HCT116 (cell line): ENCODE results near the gene FITM2. TPM values are rescaled to one million over a fixed set of nuclear protein-coding genes. Genes with fewer than 3 reads are reported as not detected.

Source experiments
- ATAC-seq: fragments of 200-7000 bp; cut with Tn5 transposase; 2 replicates; pipeline ENCODE4 v1.9.1; 2020; ENCODE audit warnings: mild to moderate bottlenecking, moderate library complexity
- BruUV-seq: library from RNA; stranded (reverse); fragments of 400-500 nt; replicated peaks from 2 replicates; lab custom pipeline; 2021; lab: Mats Ljungman, UMichigan
- CTCF ChIA-PET: fragments of 300-600 bp; sonication (Branson Sonifier 250); formaldehyde crosslinking; loops from one replicate; lab custom pipeline; 2021; ENCODE audit warnings: antibody characterized with exemption; lab: Charles Lee
- POLR2A ChIA-PET: fragments of 300-600, 350-600 bp; sonication (Branson Sonifier 250); formaldehyde crosslinking; loops from one replicate; lab custom pipeline; 2021; ENCODE audit warnings: antibody characterized with exemption; lab: Charles Lee
- RAD21 ChIA-PET, 2 experiments: fragments of 300-600 bp; sonication (Branson Sonifier 250); formaldehyde crosslinking; loops; one replicate each; lab custom pipeline; 2023; ENCODE audit warnings: low total read pairs in 2 of 2; ENCODE audit not compliant: uncharacterized antibody in 2 of 2, unreplicated experiment in 2 of 2, low non-redundant PET in 1 of 2; lab: Charles Lee
- DNase-seq: peaks from one replicate; pipeline ENCODE4 v3.0.0-alpha.2; 2010; ENCODE audit warnings: low read depth, low spot score
- H2AFZ ChIP-seq: fragments of 200-600 bp; shearing (Covaris generic), sonication (generic); 2 replicates; pipeline ENCODE4 v1.6.1; 2017; ENCODE audit warnings: low read depth, mixed run types, mixed read lengths, antibody characterized with exemption, low read length; ENCODE audit not compliant: poor library complexity, severe bottlenecking
- H3K27ac ChIP-seq: 2 replicates; pipeline ENCODE4 v1.5.1; 2012; ENCODE audit warnings: low read depth, low read length
- H3K27me3 ChIP-seq: fragments of 200-600 bp; sonication (generic); 2 replicates; pipeline ENCODE4 v1.6.1; 2016; ENCODE audit warnings: mixed run types, low read length, mixed read lengths; ENCODE audit not compliant: insufficient read depth
- H3K36me3 ChIP-seq, 2 experiments: fragments of 200-500 bp in 1 of 2; fragments of 200-600 bp in 1 of 2; sonication (Bioruptor generic) in 1 of 2; sonication (generic) in 1 of 2; 2 replicates each; pipeline versions ENCODE4 v1.5.1 to v1.6.1; 2014 to 2016; ENCODE audit warnings: low read length in 2 of 2, inconsistent platforms in 1 of 2, mixed read lengths in 1 of 2, mixed run types in 1 of 2; ENCODE audit not compliant: insufficient read depth in 2 of 2, control insufficient read depth in 1 of 2
- H3K4me1 ChIP-seq, 2 experiments: fragments of 200-600 bp in 1 of 2; sonication (generic) in 1 of 2; 2 replicates each; pipeline versions ENCODE4 v1.5.1 to v1.6.1; 2012 to 2017; ENCODE audit warnings: low read length in 2 of 2, inconsistent platforms in 1 of 2, mild to moderate bottlenecking in 1 of 2, mixed read lengths in 1 of 2, mixed run types in 1 of 2, moderate library complexity in 1 of 2; ENCODE audit not compliant: insufficient read depth in 2 of 2, control insufficient read depth in 1 of 2
- H3K4me2 ChIP-seq: fragments of 200-600 bp; sonication (generic); 2 replicates; pipeline ENCODE4 v1.6.1; 2017; ENCODE audit warnings: mixed run types, low read length, mixed read lengths
- H3K4me3 ChIP-seq, 2 experiments: fragments of 200-600 bp in 1 of 2; sonication (generic) in 1 of 2; replicated peaks in 1 of 2; 2 replicates each; pipeline ENCODE4 v1.5.1; 2011 to 2016; ENCODE audit warnings: low read length in 2 of 2, control low read depth in 1 of 2, low read depth in 1 of 2, mild to moderate bottlenecking in 1 of 2, mixed read lengths in 1 of 2, mixed run types in 1 of 2
- H3K79me2 ChIP-seq: fragments of 200-600 bp; sonication (generic); 2 replicates; pipeline ENCODE4 v1.6.1; 2017; ENCODE audit warnings: mild to moderate bottlenecking, mixed run types, low read length, moderate library complexity, mixed read lengths; ENCODE audit not compliant: insufficient read depth
- H3K9ac ChIP-seq: fragments of 200-600 bp; sonication (generic); 2 replicates; pipeline ENCODE4 v1.6.1; 2016; ENCODE audit warnings: low read length, mixed read lengths
- H3K9me2 ChIP-seq: fragments of 200-600 bp; sonication (generic), shearing (Covaris generic); 2 replicates; pipeline ENCODE4 v1.6.1; 2017; ENCODE audit warnings: mixed run types, mild to moderate bottlenecking, moderate library complexity; ENCODE audit not compliant: insufficient read depth
- H3K9me3 ChIP-seq, 2 experiments: fragments of 200-500 bp in 1 of 2; fragments of 200-600 bp in 1 of 2; sonication (Bioruptor generic) in 1 of 2; sonication (generic) in 1 of 2; 2 replicates each; pipeline ENCODE4 v1.6.1; 2014 to 2017; ENCODE audit warnings: low read length in 2 of 2, mixed read lengths in 2 of 2, inconsistent platforms in 1 of 2, low read depth in 1 of 2, mild to moderate bottlenecking in 1 of 2, mixed run types in 1 of 2, moderate library complexity in 1 of 2; ENCODE audit not compliant: control insufficient read depth in 1 of 2, insufficient read depth in 1 of 2
- H4K20me1 ChIP-seq: fragments of 200-600 bp; sonication (generic), shearing (Covaris generic); 2 replicates; pipeline ENCODE4 v1.6.1; 2017; ENCODE audit warnings: mixed run types, mild to moderate bottlenecking, moderate library complexity; ENCODE audit not compliant: insufficient read depth
- ATF3 ChIP-seq: IDR thresholded peaks from 2 replicates; pipeline ENCODE4 v1.6.1; 2012
- CBX3 ChIP-seq: IDR thresholded peaks from 2 replicates; pipeline ENCODE4 v1.6.1; 2012; ENCODE audit warnings: low read depth
- CEBPB ChIP-seq: IDR thresholded peaks from 2 replicates; pipeline ENCODE4 v1.6.1; 2012; ENCODE audit warnings: low read depth
- EZH2 ChIP-seq: fragments of 200-600 bp; sonication (generic); IDR thresholded peaks from 2 replicates; pipeline ENCODE4 v1.6.1; 2017; ENCODE audit warnings: antibody characterized with exemption, mixed run types
- EZH2phosphoT487 ChIP-seq: fragments of 200-600 bp; IDR thresholded peaks from 2 replicates; pipeline ENCODE4 v1.6.1; 2018; ENCODE audit warnings: antibody characterized with exemption, borderline replicate concordance
- POLR2A ChIP-seq: IDR thresholded peaks from 2 replicates; pipeline ENCODE4 v1.7.0; 2011; ENCODE audit warnings: borderline replicate concordance; ENCODE audit not compliant: insufficient read depth, insufficient read length; ENCODE audit errors: extremely low read depth
- POLR2AphosphoS5 ChIP-seq: IDR thresholded peaks from 2 replicates; pipeline ENCODE4 v1.6.1; 2011; ENCODE audit warnings: mild to moderate bottlenecking, low read depth, low read length, moderate library complexity
- REST ChIP-seq: IDR thresholded peaks from 2 replicates; pipeline ENCODE4 v1.6.1; 2012; ENCODE audit warnings: low read depth
- SIN3A ChIP-seq: IDR thresholded peaks from 2 replicates; pipeline ENCODE4 v1.6.1; 2012; ENCODE audit warnings: low read depth
- SP1 ChIP-seq: IDR thresholded peaks from 2 replicates; pipeline ENCODE4 v1.6.1; 2012; ENCODE audit warnings: low read depth
- SRF ChIP-seq: IDR thresholded peaks from 2 replicates; pipeline ENCODE4 v1.6.1; 2012; ENCODE audit warnings: low read depth
- TCF7L2 ChIP-seq: IDR thresholded peaks from 2 replicates; pipeline ENCODE4 v1.7.0; 2011; ENCODE audit warnings: borderline replicate concordance, inconsistent platforms; ENCODE audit not compliant: insufficient read depth, insufficient read length; ENCODE audit errors: extremely low read depth
- YY1 ChIP-seq: IDR thresholded peaks from 2 replicates; pipeline ENCODE4 v1.6.1; 2011; ENCODE audit warnings: low read length, low read depth, moderate library complexity, mild to moderate bottlenecking; ENCODE audit not compliant: insufficient replicate concordance; ENCODE audit errors: extremely low read depth
- intact Hi-C: fragments of 100-400 bp; cut with micrococcal nuclease; formaldehyde crosslinking; loops from 2 replicates; pipeline ENCODE4 v1.10.0; 2022
- total RNA-seq: library from RNA; stranded (reverse); gene quantifications from one replicate; pipeline ENCODE4 v1.2.1, GENCODE V29; 2021; ENCODE audit not compliant: unreplicated experiment

FITM2 gene
- total RNA-seq, 1 experiment from 2014 or later: 5.2 TPM

- H3K27ac ChIP-seq: no peak overlapping the region
- ChIA-PET RAD21 (interaction anchor here in 1 of 2 experiments (0.9 kb wide), 1 partner anchor 98 kb away, joined by 3 read pairs; no protein-coding TSS in a partner anchor), POLR2A (no interaction called here), CTCF (interaction anchor here (0.8 kb wide), 1 partner anchor 67 kb away, joined by 3 read pairs; no protein-coding TSS in a partner anchor)
- ATAC-seq (no peak), DNase-seq (no peak)
- TF ChIP-seq TCF7L2: no peak
- intact Hi-C loops: loop anchor here (10.0 kb wide), 1 partner anchor 150 kb away; no protein-coding TSS in a partner anchor
- H3K4me1 ChIP-seq: peaks cover 8 to 9% of the 10 kb centered on the region in 2 experiments; a peak in 3 of 4 replicates
- H3K9me2 ChIP-seq: no peaks in the 10 kb centered on the region
- no peak overlapping the region for H3K9ac ChIP-seq
- H2AFZ ChIP-seq: no peak overlapping the region
- no TSS peak for BruUV-seq
- H4K20me1 ChIP-seq: no peaks in the 10 kb centered on the region
- peaks cover 9% of the 10 kb centered on the region; the same call in 1 of the 2 replicates for H3K79me2 ChIP-seq
- no peaks in the 10 kb centered on the region for H3K9me3 ChIP-seq
- no peaks in the 10 kb centered on the region for H3K36me3 ChIP-seq
- H3K27me3 ChIP-seq: no peaks in the 10 kb centered on the region
- no peak overlapping the region for H3K4me3 ChIP-seq
- no peak overlapping the region for H3K4me2 ChIP-seq
These were observed 3.9 kb upstream of the FITM2 start for GRCh38 chr20:44314870-44315269.

GRCh38 chr20:44309763-44310663, 989 bp downstream of the FITM2 start:
- peaks cover 14% of the 10 kb centered on the region; the same call in 1 of the 2 replicates for H3K79me2 ChIP-seq
- H3K9ac ChIP-seq: peak overlapping the region; percentile 76
- no peaks in the 10 kb centered on the region for H4K20me1 ChIP-seq
- CTCF ChIA-PET: interaction anchor here (0.9 to 3.5 kb wide), 5 partner anchors 11 to 94 kb away, joined by 4 to 61 read pairs (median 6); no protein-coding TSS in a partner anchor
- H3K27me3 ChIP-seq: no peaks in the 10 kb centered on the region
- ATAC-seq: no peak
- H3K4me2 ChIP-seq: peak overlapping the region; percentile 95
- TF ChIP-seq ATF3: no peak
- no peak for TF ChIP-seq YY1
- no peak for TF ChIP-seq SIN3A
- no peak for TF ChIP-seq CBX3
- TF ChIP-seq POLR2A: no peak
- TF ChIP-seq TCF7L2: no peak
- TF ChIP-seq EZH2phosphoT487: no peak
- no peak for TF ChIP-seq REST
- TF ChIP-seq EZH2: no peak
- no peak for TF ChIP-seq POLR2AphosphoS5
- no peak for TF ChIP-seq SP1
- TF ChIP-seq CEBPB: no peak
- no peak for TF ChIP-seq SRF
- H3K36me3 ChIP-seq: no peaks in the 10 kb centered on the region
- no peaks in the 10 kb centered on the region for H3K9me2 ChIP-seq
- peak overlapping the region; percentile 54; the same call in 1 of the 2 replicates for H3K27ac ChIP-seq
- RAD21 ChIA-PET: interaction anchor here (1.3 to 1.8 kb wide), 2 partner anchors 92 to 93 kb away, joined by 7 to 10 read pairs; no protein-coding TSS in a partner anchor
- POLR2A ChIA-PET: no interaction called here
- no peak for DNase-seq
- BruUV-seq: TSS peak; percentile 71
- H3K4me3 ChIP-seq: peak overlapping the region; percentile 93 to 98
- H2AFZ ChIP-seq: no peak overlapping the region
- intact Hi-C loops: loop anchor here (2.0 to 10.0 kb wide), 2 partner anchors 155 to 193 kb away; no protein-coding TSS in a partner anchor
- no peaks in the 10 kb centered on the region for H3K9me3 ChIP-seq
- peaks cover 8 to 13% of the 10 kb centered on the region in 2 experiments; a peak in 3 of 4 replicates for H3K4me1 ChIP-seq
